ENCODE measurements around the gene CASP12.
A peak's percentile ranks its signal among the peaks of the same experiment; 100 is the strongest.
"Not testable (repeated sequence)": the region's sequence is repeated elsewhere in the genome, so short reads cannot be mapped to it uniquely, and the experiment has no call there.

Gene CASP12

GRCh38 chr11:104897891-104898684 is at the start of gene CASP12:
Gene CASP12 (minus strand): TSS chr11:104898460.
- DNase-seq, result no peak

GRCh38 chr11:104946907-104947306 is 48.6 kb upstream of the CASP12 start:
- DNase-seq, result peak; percentile 81

- no peak for DNase-seq
Measured at GRCh38 chr11:104944076-104944475, 45.8 kb upstream of the CASP12 start.

GRCh38 chr11:104943561-104943960 is 45.3 kb upstream of the CASP12 start:
- DNase-seq, result no peak

GRCh38 chr11:104934594-104934993 is 36.3 kb upstream of the CASP12 start:
- no peak for DNase-seq

- not testable (repeated sequence) for DNase-seq
Measured at GRCh38 chr11:104934073-104934472, 35.8 kb upstream of the CASP12 start.

GRCh38 chr11:104928811-104929210 is 30.6 kb upstream of the CASP12 start:
- DNase-seq, result no peak

GRCh38 chr11:104926771-104927611 is 28.7 kb upstream of the CASP12 start:
- no peak for DNase-seq

- DNase-seq, result no peak
Measured at GRCh38 chr11:104925850-104926249, 27.6 kb upstream of the CASP12 start.

GRCh38 chr11:104918113-104918824 is 20.0 kb upstream of the CASP12 start:
- peak; percentile 12 for DNase-seq

- DNase-seq, result no peak
Measured at GRCh38 chr11:104917271-104918112, 19.2 kb upstream of the CASP12 start.

- DNase-seq, result no peak
Measured at GRCh38 chr11:104916442-104916841, 18.2 kb upstream of the CASP12 start.

- no peak for DNase-seq
Measured at GRCh38 chr11:104912102-104912501, 13.8 kb upstream of the CASP12 start.

GRCh38 chr11:104908186-104908531 is 9.9 kb upstream of the CASP12 start:
- no peak for DNase-seq

- no peak for DNase-seq
Measured at GRCh38 chr11:104907521-104908185, 9.4 kb upstream of the CASP12 start.

- DNase-seq, result no peak
Measured at GRCh38 chr11:104905271-104905670, 7.0 kb upstream of the CASP12 start.

- DNase-seq, result no peak
Measured at GRCh38 chr11:104899226-104899625, 966 bp upstream of the CASP12 start.

- DNase-seq, result no peak
Measured at GRCh38 chr11:104898685-104899013, 389 bp upstream of the CASP12 start.

GRCh38 chr11:104895634-104896033 is 2.6 kb downstream of the CASP12 start:
- no peak for DNase-seq

GRCh38 chr11:104893876-104894275 is 4.4 kb downstream of the CASP12 start:
- no peak for DNase-seq

- no peak for DNase-seq
Measured at GRCh38 chr11:104892723-104893511, 5.3 kb downstream of the CASP12 start.
